Measurements from ENCODE around the gene RAP1GAP.

The RAP1GAP gene

DNA sequence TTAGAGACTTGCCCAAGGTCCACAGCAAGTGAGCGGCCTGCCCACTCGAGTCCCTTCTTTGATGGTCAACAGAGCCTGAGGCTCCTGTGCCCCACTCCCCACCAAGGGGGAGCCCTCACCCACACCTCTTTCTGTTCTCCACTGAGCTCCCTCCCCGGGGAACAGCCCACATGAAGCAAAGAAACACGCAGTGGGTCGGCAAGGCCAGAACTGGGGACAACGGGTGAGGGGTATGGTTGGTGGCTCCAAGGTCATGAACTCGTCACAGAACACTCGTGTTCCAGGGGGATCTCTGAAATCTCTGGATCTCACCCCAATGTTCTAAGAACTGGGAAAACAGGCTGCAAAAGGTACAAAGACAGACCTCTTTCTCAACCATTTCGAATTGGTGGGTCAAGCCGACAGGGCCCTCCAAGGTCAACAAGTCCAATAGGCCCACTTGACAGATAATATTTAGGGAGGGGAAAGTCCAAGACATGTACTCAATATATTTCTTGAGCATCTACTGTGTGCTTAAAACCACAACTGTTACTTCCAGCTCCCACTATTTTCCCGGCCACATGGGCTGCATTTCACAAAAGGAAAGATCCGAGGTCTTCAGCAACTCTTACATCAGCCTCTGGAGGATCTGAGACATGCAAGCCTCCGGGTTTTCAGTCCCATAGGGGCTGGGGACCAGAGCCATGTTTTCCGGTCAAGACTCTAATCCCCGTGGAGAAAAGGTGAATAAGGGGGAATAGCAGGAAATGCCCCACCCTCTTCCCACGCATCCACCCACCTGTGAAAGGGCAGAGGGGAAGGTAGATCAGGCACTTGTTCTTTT lies 1.1 kb upstream of the RAP1GAP start:
- H3K4me1 Mint-ChIP-seq (ENCODE audit: low read depth), result peaks cover 7% of the 10 kb centered on the region
- H3K27ac Mint-ChIP-seq, result no peak overlapping the region
- no peaks in the 10 kb centered on the region for H3K36me3 Mint-ChIP-seq (ENCODE audit: low read depth)
- no peaks in the 10 kb centered on the region for H3K9me3 Mint-ChIP-seq
- peaks cover 23% of the 10 kb centered on the region for H3K27me3 Mint-ChIP-seq
- no peak overlapping the region for H3K4me3 Mint-ChIP-seq

GRCh38 chr1:21668951-21669257 lies 253 bp downstream of the RAP1GAP start:
- no peak overlapping the region for H3K4me3 Mint-ChIP-seq
- H3K36me3 Mint-ChIP-seq (ENCODE audit: low read depth), result no peaks in the 10 kb centered on the region
- H3K27me3 Mint-ChIP-seq, result peaks cover 30% of the 10 kb centered on the region
- H3K27ac Mint-ChIP-seq, result no peak overlapping the region
- no peaks in the 10 kb centered on the region for H3K9me3 Mint-ChIP-seq
- H3K4me1 Mint-ChIP-seq (ENCODE audit: low read depth), result peaks cover 7% of the 10 kb centered on the region

DNA sequence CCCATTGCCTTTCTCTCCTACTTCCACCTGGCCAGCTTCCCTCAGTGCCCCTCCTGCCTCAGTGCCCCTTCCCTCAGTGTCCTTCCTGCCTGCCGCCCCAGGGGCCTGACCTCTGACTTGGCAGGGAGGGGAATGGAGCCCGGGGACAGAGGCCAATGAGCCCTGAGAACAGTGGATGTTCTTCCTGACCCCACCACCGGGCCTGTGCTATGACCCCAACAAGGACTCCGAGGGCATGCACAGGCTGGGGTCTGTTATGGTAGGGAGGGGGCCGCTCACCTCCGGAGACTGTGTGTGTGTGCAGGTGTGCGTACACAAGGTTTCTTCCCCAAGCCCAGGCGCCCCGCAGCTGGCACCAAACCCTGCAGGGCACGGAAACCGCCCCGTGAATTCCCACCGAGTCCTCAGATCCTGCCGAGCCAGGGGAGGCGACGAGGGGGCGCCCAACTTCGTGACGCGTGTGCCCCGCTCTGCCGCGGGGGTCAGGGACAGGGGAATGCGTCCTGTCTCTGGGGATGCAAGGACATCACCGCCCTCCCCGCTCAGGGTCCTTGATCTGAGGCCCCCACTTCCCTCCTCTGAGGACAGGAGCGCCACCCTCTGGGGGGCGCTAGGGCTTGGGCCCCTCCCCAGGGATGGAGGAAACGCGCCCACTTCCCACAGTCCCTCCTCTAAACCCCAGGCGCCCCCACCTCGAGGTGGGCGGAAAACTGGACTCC lies 766 bp downstream of the RAP1GAP start:
- Mint-ChIP-seq H3K4me3 (no peak overlapping the region), H3K27ac (no peak overlapping the region), H3K27me3 (peaks cover 30% of the 10 kb centered on the region), H3K9me3 (no peaks in the 10 kb centered on the region), H3K4me1 (ENCODE audit: low read depth) (peaks cover 7% of the 10 kb centered on the region), H3K36me3 (ENCODE audit: low read depth) (no peaks in the 10 kb centered on the region)

GRCh38 chr1:21667348-21668231 lies 1.6 kb downstream of the RAP1GAP start:
- Mint-ChIP-seq H3K36me3 (ENCODE audit: low read depth) (no peaks in the 10 kb centered on the region), H3K27me3 (peaks cover 30% of the 10 kb centered on the region), H3K27ac (no peak overlapping the region), H3K4me3 (no peak overlapping the region), H3K9me3 (no peaks in the 10 kb centered on the region), H3K4me1 (ENCODE audit: low read depth) (peaks cover 7% of the 10 kb centered on the region)

GRCh38 chr1:21666576-21667320 lies 2.4 kb downstream of the RAP1GAP start:
- peaks cover 7% of the 10 kb centered on the region for H3K4me1 Mint-ChIP-seq (ENCODE audit: low read depth)
- no peak overlapping the region for H3K27ac Mint-ChIP-seq
- H3K36me3 Mint-ChIP-seq (ENCODE audit: low read depth), result no peaks in the 10 kb centered on the region
- peaks cover 35% of the 10 kb centered on the region for H3K27me3 Mint-ChIP-seq
- no peaks in the 10 kb centered on the region for H3K9me3 Mint-ChIP-seq
- H3K4me3 Mint-ChIP-seq, result no peak overlapping the region

- Mint-ChIP-seq H3K4me3 (no peak overlapping the region), H3K36me3 (ENCODE audit: low read depth) (no peaks in the 10 kb centered on the region), H3K9me3 (no peaks in the 10 kb centered on the region), H3K27ac (no peak overlapping the region), H3K27me3 (peaks cover 41% of the 10 kb centered on the region), H3K4me1 (ENCODE audit: low read depth) (peaks cover 7% of the 10 kb centered on the region)
Observed at GRCh38 chr1:21665711-21666575, 3.2 kb downstream of the RAP1GAP start.

GRCh38 chr1:21664806-21665588 lies 4.2 kb downstream of the RAP1GAP start:
- Mint-ChIP-seq H3K4me3 (no peak overlapping the region), H3K27ac (no peak overlapping the region), H3K9me3 (no peaks in the 10 kb centered on the region), H3K4me1 (ENCODE audit: low read depth) (peaks cover 2% of the 10 kb centered on the region), H3K27me3 (peaks cover 45% of the 10 kb centered on the region), H3K36me3 (ENCODE audit: low read depth) (no peaks in the 10 kb centered on the region)

GRCh38 chr1:21663951-21664805 lies 5.0 kb downstream of the RAP1GAP start:
- peaks cover 50% of the 10 kb centered on the region for H3K27me3 Mint-ChIP-seq
- H3K4me3 Mint-ChIP-seq, result no peak overlapping the region
- peaks cover 5% of the 10 kb centered on the region for H3K4me1 Mint-ChIP-seq (ENCODE audit: low read depth)
- H3K9me3 Mint-ChIP-seq, result no peaks in the 10 kb centered on the region
- no peak overlapping the region for H3K27ac Mint-ChIP-seq
- H3K36me3 Mint-ChIP-seq (ENCODE audit: low read depth), result no peaks in the 10 kb centered on the region

GRCh38 chr1:21663248-21663950 lies 5.8 kb downstream of the RAP1GAP start:
- Mint-ChIP-seq H3K9me3 (no peaks in the 10 kb centered on the region), H3K27ac (no peak overlapping the region), H3K4me1 (ENCODE audit: low read depth) (peaks cover 5% of the 10 kb centered on the region), H3K27me3 (peaks cover 50% of the 10 kb centered on the region), H3K36me3 (ENCODE audit: low read depth) (no peaks in the 10 kb centered on the region), H3K4me3 (no peak overlapping the region)

GRCh38 chr1:21662426-21663247 lies 6.5 kb downstream of the RAP1GAP start:
- Mint-ChIP-seq H3K4me1 (ENCODE audit: low read depth) (peaks cover 5% of the 10 kb centered on the region), H3K4me3 (no peak overlapping the region), H3K27ac (no peak overlapping the region), H3K27me3 (peaks cover 42% of the 10 kb centered on the region), H3K36me3 (ENCODE audit: low read depth) (no peaks in the 10 kb centered on the region), H3K9me3 (no peaks in the 10 kb centered on the region)

DNA sequence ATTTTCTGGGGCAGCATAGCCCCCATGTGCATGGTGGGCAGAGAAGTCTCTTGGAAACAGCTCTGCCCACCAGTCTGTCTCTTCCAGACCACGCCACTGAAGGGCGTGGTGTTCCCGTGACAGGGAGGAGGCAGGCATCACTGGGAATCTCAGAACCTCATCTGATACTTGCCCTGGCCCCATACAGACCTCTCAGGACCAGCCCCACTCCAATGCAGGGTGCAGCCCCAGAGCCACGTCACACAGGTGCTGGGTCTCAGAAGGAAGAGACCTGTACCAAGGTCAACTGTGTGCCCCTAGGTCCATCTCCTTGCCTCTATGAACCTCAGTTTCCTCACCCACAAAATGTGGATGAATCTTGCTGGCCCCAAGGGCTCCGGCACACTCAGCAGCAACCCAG lies 7.3 kb downstream of the RAP1GAP start:
- Mint-ChIP-seq H3K4me1 (ENCODE audit: low read depth) (peaks cover 5% of the 10 kb centered on the region), H3K36me3 (ENCODE audit: low read depth) (no peaks in the 10 kb centered on the region), H3K4me3 (no peak overlapping the region), H3K9me3 (no peaks in the 10 kb centered on the region), H3K27me3 (peaks cover 37% of the 10 kb centered on the region), H3K27ac (no peak overlapping the region)
